ENCODE data around the gene DCD. TPM values are rescaled to one million over a fixed set of nuclear protein-coding genes. Genes with fewer than 3 reads are reported as not detected.

DCD gene
- not detected in 2 replicates for total RNA-seq (2011; cell fraction: chromatin; rRNA removed; ENCODE audit: low replicate concordance)
- not detected in 2 replicates for total RNA-seq (2011; cell fraction: nucleolus; rRNA removed)
- not detected in 2 replicates for total RNA-seq (2011; cell fraction: nucleoplasm; rRNA removed)
- total RNA-seq (2014; rRNA removed) (not detected in 2 replicates), total RNA-seq (2014; rRNA removed; fragmentation: Illumina TruSeq; extraction: Trizol) (not detected in 2 replicates), total RNA-seq (2015; rRNA removed; fragmentation: Illumina TruSeq; extraction: Trizol) (not detected in 2 replicates), total RNA-seq (2021) (not detected in 2 replicates), polyA plus RNA-seq (2011; rRNA removed) (not detected in 2 replicates), polyA plus RNA-seq (2014; fragmentation: Illumina TruSeq; extraction: Trizol) (not detected in 2 replicates), polyA plus RNA-seq (2014; fragmentation: Nextera tagmentation; extraction: Ambion mirVana) (not detected), polyA plus RNA-seq (2014; rRNA removed) (not detected in 2 replicates), polyA minus RNA-seq (2011; rRNA and poly(A)+ RNA removed) (not detected in 2 replicates), Bru-seq, nascent RNA (not detected), BruChase-seq, experiment 1, labeled RNA remaining after a 2-hour chase (not detected), BruChase-seq, experiment 2, labeled RNA remaining after a 6-hour chase (not detected)
- not detected in 2 replicates for polyA plus RNA-seq (2011; cell fraction: cytosol; rRNA removed)
- not detected in 2 replicates for polyA plus RNA-seq (2011; cell fraction: nucleus; rRNA removed)
- polyA plus RNA-seq (2012), result not detected in 2 replicates
- not detected in 2 replicates for polyA minus RNA-seq (2011; cell fraction: cytosol; rRNA and poly(A)+ RNA removed)
- polyA minus RNA-seq (2011; cell fraction: nucleus; rRNA and poly(A)+ RNA removed), result not detected in 2 replicates
- long read RNA-seq, experiment 1, result 0 reads
- long read RNA-seq, experiment 2, result 0 reads
- long read RNA-seq, experiment 3, result 0 reads

- FAIRE-seq, result no peak
- Histone ChIP-seq H3K27me3 (ENCODE audit: control insufficient read depth in 2 of 2, insufficient read depth in 2 of 2, low read length in 2 of 2) (peaks cover 0 to 21% of the 10 kb centered on the region in 2 experiments; a peak in 3 of 5 replicates), H3K9me1 (ENCODE audit: control insufficient read depth, insufficient read depth, low read length) (no peaks in the 10 kb centered on the region), H3K4me3 (no peak within 1 kb of the TSS), H3K27ac (ENCODE audit: extremely low read depth, low read depth, low read length) (no peak within 1 kb of the TSS), H3K9ac (ENCODE audit: insufficient read depth in 1 of 2, low read depth in 2 of 2, low read length in 2 of 2) (no peak within 1 kb of the TSS), H2AFZ (ENCODE audit: low read depth, low read length) (no peak within 1 kb of the TSS), H3K4me1 (replicated peaks in 1 of 2; ENCODE audit: control insufficient read depth in 2 of 2, insufficient read depth in 2 of 2, low read length in 2 of 2) (no peaks in the 10 kb centered on the region), H3K36me3 (ENCODE audit: control insufficient read depth, insufficient read depth, low read length) (no peaks in the 10 kb centered on the region), H3K79me2 (ENCODE audit: control insufficient read depth, insufficient read depth, low read length) (no peaks in the 10 kb centered on the region), H3K4me2 (ENCODE audit: insufficient read depth, low read length) (no peak within 1 kb of the TSS), H4K20me1 (replicated peaks; ENCODE audit: control insufficient read depth, insufficient read depth, low read length) (no peaks in the 10 kb centered on the region), H3K9me3 (replicated peaks; ENCODE audit: control insufficient read depth, insufficient read depth, low read depth, low read length) (no peaks in the 10 kb centered on the region)
- intact Hi-C loops (cut with micrococcal nuclease) (no loop called here), in situ Hi-C loops (cut with MboI) (no loop called here)
- BruUV-seq (replicated peaks), result no TSS peak
- ChIA-PET CTCF (ENCODE audit: low intra/inter-chr PET ratio) (no interaction called here), POLR2A (interaction anchor here (1.2 kb wide), 1 partner anchor 81 kb away, joined by 3 read pairs; no protein-coding TSS in a partner anchor)
- WGBS (ENCODE audit: insufficient coverage, low coverage, missing lambda C conversion rate), result 0% methylated on average over 2 of the region's 2 CpGs
- DNase-seq (ENCODE audit: extremely low read depth in 1 of 4, low spot score in 3 of 4), result no peak
- no peak for ATAC-seq
- no peak for TF ChIP-seq POLR2A (conservative IDR thresholded peaks at IDR 0.05)
- no peak for TF ChIP-seq ZNF518B (CRISPR knock-in tag; IDR thresholded peaks at IDR 0.05)
- no peak for TF ChIP-seq KHSRP (IDR thresholded peaks at IDR 0.05)
- no peak for TF ChIP-seq OTX1 (CRISPR knock-in tag; IDR thresholded peaks at IDR 0.05)
- TF ChIP-seq HMBOX1 (IDR thresholded peaks at IDR 0.05), result no peak
- TF ChIP-seq ZBTB34 (CRISPR knock-in tag; IDR thresholded peaks at IDR 0.05), result no peak
- no peak for TF ChIP-seq ZNF436 (CRISPR knock-in tag; IDR thresholded peaks at IDR 0.05)
- TF ChIP-seq MCM5 (IDR thresholded peaks at IDR 0.05; ENCODE audit: low read depth), result no peak
- TF ChIP-seq SREBF1 (IDR thresholded peaks at IDR 0.05; ENCODE audit: borderline replicate concordance, low read depth, low read length), result no peak
- TF ChIP-seq ZNF780A (CRISPR knock-in tag; IDR thresholded peaks at IDR 0.05), result no peak
- TF ChIP-seq HBP1 (CRISPR knock-in tag; IDR thresholded peaks at IDR 0.05), result no peak
- no peak for TF ChIP-seq ZNF707 (CRISPR knock-in tag; conservative IDR thresholded peaks at IDR 0.05)
- TF ChIP-seq SRSF1 (IDR thresholded peaks at IDR 0.05; ENCODE audit: low read depth, low read length), result no peak
- TF ChIP-seq ZNF224 (CRISPR knock-in tag; IDR thresholded peaks at IDR 0.05), result no peak
Measured at GRCh38 chr12:54648265-54648664, at the start of gene DCD. Gene DCD, minus strand, starts transcription at chr12:54648365. Its CDS starts 62 bp downstream, at chr12:54648303.
